Neural progenitor cell (in vitro differentiated cells): ENCODE results near the gene HSP90AA1. TPM values are rescaled to one million over a fixed set of nuclear protein-coding genes. Genes with fewer than 3 reads are reported as not detected.
"Not testable (repeated sequence)": the region's sequence is repeated elsewhere in the genome, so short reads cannot be mapped to it uniquely, and the experiment has no call there.

Experiments used
- DNase-seq: peaks from one replicate; pipeline ENCODE4 v3.0.0-alpha.2; 2016; ENCODE audit warnings: low spot score
- H2AFZ ChIP-seq: fragments of 200-600 bp; sonication (generic); replicated peaks from 2 replicates; pipeline ENCODE4 v1.6.1; 2016; ENCODE audit warnings: antibody characterized with exemption
- H3F3A ChIP-seq: fragments of 200-600 bp; sonication (generic); 2 replicates; pipeline ENCODE4 v1.6.1; 2016; ENCODE audit warnings: antibody characterized with exemption, low read depth
- H3K27ac ChIP-seq: fragments of 200-600 bp; sonication (generic); 2 replicates; pipeline ENCODE4 v1.5.1; 2016; ENCODE audit warnings: mild to moderate bottlenecking
- H3K27me3 ChIP-seq: fragments of 200-600 bp; sonication (generic); 2 replicates; pipeline ENCODE4 v1.6.1; 2016; ENCODE audit warnings: mild to moderate bottlenecking, moderate library complexity
- H3K36me3 ChIP-seq: fragments of 200-600 bp; sonication (generic); 2 replicates; pipeline ENCODE4 v1.5.1; 2016
- H3K4me1 ChIP-seq: fragments of 200-600 bp; sonication (generic); 2 replicates; pipeline ENCODE4 v1.6.1; 2016; ENCODE audit warnings: mixed run types
- H3K4me2 ChIP-seq: fragments of 200-600 bp; sonication (generic); 2 replicates; pipeline ENCODE4 v1.6.1; 2016
- H3K4me3 ChIP-seq: fragments of 200-600 bp; sonication (generic); 2 replicates; pipeline ENCODE4 v1.5.1; 2016
- H3K79me2 ChIP-seq: fragments of 200-600 bp; sonication (generic); 2 replicates; pipeline ENCODE4 v1.6.1; 2016; ENCODE audit warnings: low read depth
- H3K9ac ChIP-seq: fragments of 200-600 bp; sonication (generic); 2 replicates; pipeline ENCODE4 v1.6.1; 2016
- H3K9me3 ChIP-seq: fragments of 200-600 bp; sonication (generic); 2 replicates; pipeline ENCODE4 v1.5.1; 2016; ENCODE audit warnings: low read depth
- H4K20me1 ChIP-seq: fragments of 200-600 bp; sonication (generic); 2 replicates; pipeline ENCODE4 v1.6.1; 2016; ENCODE audit warnings: low read depth
- H3K27ac Mint-ChIP-seq: 3 replicates; pipeline ENCODE4 v1.8.0; 2021; ENCODE audit warnings: mixed read lengths
- H3K27me3 Mint-ChIP-seq: 2 replicates; pipeline ENCODE4 v1.8.0; 2022; ENCODE audit warnings: low read depth, mild to moderate bottlenecking, inconsistent platforms, moderate library complexity, mixed read lengths; ENCODE audit not compliant: insufficient read depth
- H3K36me3 Mint-ChIP-seq: 3 replicates; pipeline ENCODE4 v1.8.0; 2021; ENCODE audit warnings: mixed read lengths
- H3K4me1 Mint-ChIP-seq: 3 replicates; pipeline ENCODE4 v1.8.0; 2021; ENCODE audit warnings: mixed read lengths
- H3K4me3 Mint-ChIP-seq: 3 replicates; pipeline ENCODE4 v1.8.0; 2021; ENCODE audit warnings: mild to moderate bottlenecking, moderate library complexity, mixed read lengths
- H3K9me3 Mint-ChIP-seq: 3 replicates; pipeline ENCODE4 v1.8.0; 2020; ENCODE audit warnings: mixed read lengths
- CTCF ChIP-seq: fragments of 200-600 bp; sonication (generic); IDR thresholded peaks from 2 replicates; pipeline ENCODE4 v1.5.1; 2017; ENCODE audit warnings: antibody characterized with exemption, mild to moderate bottlenecking
- EZH2 ChIP-seq: fragments of 200-600 bp; sonication (generic); IDR thresholded peaks from 2 replicates; pipeline ENCODE4 v1.6.1; 2017; ENCODE audit warnings: antibody characterized with exemption, mild to moderate bottlenecking, moderate library complexity
- EZH2phosphoT487 ChIP-seq: fragments of 200-600 bp; sonication (generic); IDR thresholded peaks from 2 replicates; pipeline ENCODE4 v1.6.1; 2017; ENCODE audit warnings: antibody characterized with exemption
- total RNA-seq: library from RNA; depleted of rRNA; stranded (reverse); fragments of >200 nt; gene quantifications from 2 replicates; pipeline ENCODE4 v1.2.3, GENCODE V29; 2015; ENCODE audit warnings: low replicate concordance

HSP90AA1 gene
- total RNA-seq, 1 donor from 2014 or later, result 746 TPM

- H3K27me3 Mint-ChIP-seq, result no peaks in the 10 kb centered on the region
Observed at GRCh38 chr14:102116361-102117180, 29.7 kb upstream of the HSP90AA1 start.

GRCh38 chr14:102111101-102111500 lies 24.3 kb upstream of the HSP90AA1 start:
- Histone ChIP-seq H3F3A (no peaks in the 10 kb centered on the region), H3K9ac (no peak overlapping the region), H3K9me3 (no peaks in the 10 kb centered on the region), H3K79me2 (no peaks in the 10 kb centered on the region), H3K4me2 (no peak overlapping the region), H3K36me3 (no peaks in the 10 kb centered on the region), H3K4me1 (no peaks in the 10 kb centered on the region), H2AFZ (no peak overlapping the region), H4K20me1 (no peaks in the 10 kb centered on the region), H3K27ac (no peak overlapping the region), H3K27me3 (no peaks in the 10 kb centered on the region), H3K4me3 (no peak overlapping the region)
- DNase-seq, result no peak
- no peak overlapping the region for H3K27ac Mint-ChIP-seq
- H3K27me3 Mint-ChIP-seq, result no peaks in the 10 kb centered on the region
- no peak overlapping the region for H3K4me3 Mint-ChIP-seq
- TF ChIP-seq EZH2 (no peak), EZH2phosphoT487 (no peak), CTCF (no peak)
- H3K9me3 Mint-ChIP-seq, result peaks cover 18% of the 10 kb centered on the region
- no peaks in the 10 kb centered on the region for H3K36me3 Mint-ChIP-seq
- peaks cover 2% of the 10 kb centered on the region for H3K4me1 Mint-ChIP-seq

More at GRCh38 chr14:102116361-102117180, 29.7 kb upstream of the HSP90AA1 start:
- no peak for TF ChIP-seq CTCF
- TF ChIP-seq EZH2phosphoT487, result no peak
- no peak for TF ChIP-seq EZH2
- Histone ChIP-seq H3K36me3 (no peaks in the 10 kb centered on the region), H3K27ac (no peak overlapping the region), H3K79me2 (no peaks in the 10 kb centered on the region), H3F3A (no peaks in the 10 kb centered on the region), H3K9ac (no peak overlapping the region), H3K27me3 (no peaks in the 10 kb centered on the region), H3K4me2 (no peak overlapping the region), H3K4me3 (no peak overlapping the region), H3K9me3 (no peaks in the 10 kb centered on the region), H4K20me1 (no peaks in the 10 kb centered on the region), H2AFZ (no peak overlapping the region), H3K4me1 (no peaks in the 10 kb centered on the region)
- Mint-ChIP-seq H3K27ac (no peak overlapping the region), H3K4me1 (no peaks in the 10 kb centered on the region), H3K36me3 (no peaks in the 10 kb centered on the region), H3K9me3 (peaks cover 4% of the 10 kb centered on the region), H3K4me3 (no peak overlapping the region)
- DNase-seq, result no peak

- not testable (repeated sequence) for H3K4me1 Mint-ChIP-seq, H3K36me3 Mint-ChIP-seq, H3K27me3 ChIP-seq, H3K4me2 ChIP-seq, H3K36me3 ChIP-seq, H3F3A ChIP-seq, H4K20me1 ChIP-seq, H3K4me1 ChIP-seq, H3K27ac ChIP-seq, H3K27me3 Mint-ChIP-seq, H3K9me3 ChIP-seq, H3K4me3 Mint-ChIP-seq, H3K4me3 ChIP-seq, H3K9ac ChIP-seq, H3K79me2 ChIP-seq, DNase-seq, H3K27ac Mint-ChIP-seq, H2AFZ ChIP-seq
- H3K9me3 Mint-ChIP-seq, result peaks cover 18% of the 10 kb centered on the region
Observed at GRCh38 chr14:102109332-102109731, 22.5 kb upstream of the HSP90AA1 start.

- H3K4me1 Mint-ChIP-seq, result peaks cover 11% of the 10 kb centered on the region
- H3K4me3 Mint-ChIP-seq, result no peak overlapping the region
- TF ChIP-seq EZH2, result no peak
- TF ChIP-seq CTCF, result no peak
- TF ChIP-seq EZH2phosphoT487, result no peak
- no peaks in the 10 kb centered on the region for H3K4me1 ChIP-seq
- no peaks in the 10 kb centered on the region for H3K9me3 ChIP-seq
- H3K4me2 ChIP-seq, result no peak overlapping the region
- H3K27me3 ChIP-seq, result no peaks in the 10 kb centered on the region
- H3K79me2 ChIP-seq, result no peaks in the 10 kb centered on the region
- H3K9ac ChIP-seq, result no peak overlapping the region
- H3K27ac ChIP-seq, result no peak overlapping the region
- H3K9me3 Mint-ChIP-seq, result peaks cover 5% of the 10 kb centered on the region
- H3K4me3 ChIP-seq, result no peak overlapping the region
- no peaks in the 10 kb centered on the region for H3K36me3 Mint-ChIP-seq
- no peak overlapping the region for H2AFZ ChIP-seq
- no peak overlapping the region for H3K27ac Mint-ChIP-seq
- no peak for DNase-seq
- no peaks in the 10 kb centered on the region for H3K36me3 ChIP-seq
- H3F3A ChIP-seq, result no peaks in the 10 kb centered on the region
- H3K27me3 Mint-ChIP-seq, result no peaks in the 10 kb centered on the region
- H4K20me1 ChIP-seq, result no peaks in the 10 kb centered on the region
Observed at GRCh38 chr14:102105369-102105768, 18.5 kb upstream of the HSP90AA1 start.
